GM23338 (cell line): ENCODE results near the gene FGF1. TPM values are rescaled to one million over a fixed set of nuclear protein-coding genes. Genes with fewer than 3 reads are reported as not detected.

Source experiments
- ATAC-seq: fragments of 200-7000 bp; cut with Tn5 transposase; 3 replicates; pipeline ENCODE4 v1.9.1; 2020
- DNase-seq: peaks from one replicate; pipeline ENCODE4 v3.0.0-alpha.2; 2015; ENCODE audit warnings: low spot score
- H2AFZ ChIP-seq: fragments of 200-600 bp; sonication (generic); 2 replicates; pipeline ENCODE4 v1.8.0; 2016; ENCODE audit warnings: antibody characterized with exemption, mild to moderate bottlenecking, moderate library complexity
- H3F3A ChIP-seq: fragments of 200-600 bp; sonication (generic); replicated peaks from 2 replicates; pipeline ENCODE4 v1.8.0; 2017; ENCODE audit warnings: antibody characterized with exemption, mixed run types, low read depth
- H3K27ac ChIP-seq: fragments of 200-600 bp; sonication (generic); 2 replicates; pipeline ENCODE4 v1.6.1; 2016; ENCODE audit warnings: low read depth
- H3K27me3 ChIP-seq: fragments of 200-600 bp; sonication (generic); 2 replicates; pipeline ENCODE4 v1.8.0; 2016; ENCODE audit warnings: mild to moderate bottlenecking, mixed run types, moderate library complexity; ENCODE audit not compliant: insufficient read depth
- H3K36me3 ChIP-seq: fragments of 200-600 bp; sonication (generic); 2 replicates; pipeline ENCODE4 v1.8.0; 2016; ENCODE audit warnings: mild to moderate bottlenecking; ENCODE audit not compliant: insufficient read depth
- H3K4me1 ChIP-seq: fragments of 200-600 bp; sonication (generic); 2 replicates; pipeline ENCODE4 v1.8.0; 2016; ENCODE audit warnings: mild to moderate bottlenecking, moderate library complexity; ENCODE audit not compliant: insufficient read depth
- H3K4me2 ChIP-seq: fragments of 200-600 bp; sonication (generic); 2 replicates; pipeline ENCODE4 v1.7.1; 2017; ENCODE audit warnings: mixed run types
- H3K4me3 ChIP-seq: fragments of 200-600 bp; sonication (generic); 2 replicates; pipeline ENCODE4 v1.6.1; 2016; ENCODE audit warnings: mixed run types
- H3K79me2 ChIP-seq: fragments of 200-600 bp; sonication (generic); replicated peaks from 2 replicates; pipeline ENCODE4 v1.8.0; 2017; ENCODE audit warnings: mild to moderate bottlenecking; ENCODE audit not compliant: insufficient read depth
- H3K9me2 ChIP-seq: fragments of 200-600 bp; sonication (generic); 2 replicates; pipeline ENCODE4 v1.8.0; 2017; ENCODE audit not compliant: insufficient read depth
- H4K20me1 ChIP-seq: fragments of 200-600 bp; sonication (generic); replicated peaks from 2 replicates; pipeline ENCODE4 v1.8.0; 2017; ENCODE audit warnings: mild to moderate bottlenecking; ENCODE audit not compliant: insufficient read depth
- H3K27ac Mint-ChIP-seq: 2 replicates; pipeline ENCODE4 v1.8.0; 2020; ENCODE audit warnings: inconsistent platforms, mild to moderate bottlenecking, moderate library complexity, mixed read lengths
- H3K27me3 Mint-ChIP-seq: 3 replicates; pipeline ENCODE4 v1.8.0; 2022; ENCODE audit warnings: low read depth, mild to moderate bottlenecking, moderate library complexity, mixed read lengths, inconsistent platforms; ENCODE audit not compliant: insufficient read depth, poor library complexity
- H3K36me3 Mint-ChIP-seq: 3 replicates; pipeline ENCODE4 v1.8.0; 2021; ENCODE audit warnings: low read depth, mild to moderate bottlenecking, inconsistent platforms, moderate library complexity, mixed read lengths
- H3K4me1 Mint-ChIP-seq: 3 replicates; pipeline ENCODE4 v1.8.0; 2020; ENCODE audit warnings: mild to moderate bottlenecking, inconsistent platforms, mixed read lengths
- H3K4me3 Mint-ChIP-seq: 3 replicates; pipeline ENCODE4 v1.8.0; 2021; ENCODE audit warnings: moderate library complexity, mild to moderate bottlenecking, inconsistent platforms, mixed read lengths
- H3K9me3 Mint-ChIP-seq: 3 replicates; pipeline ENCODE4 v1.8.0; 2020; ENCODE audit warnings: moderate library complexity, mild to moderate bottlenecking, inconsistent platforms, mixed read lengths
- CREB1 ChIP-seq: fragments of 250-450 bp; sonication (Bioruptor Pico); IDR thresholded peaks from 2 replicates; pipeline ENCODE4 v1.5.0; 2020; ENCODE audit warnings: low read depth, mild to moderate bottlenecking, moderate library complexity
- ETS1 ChIP-seq: IDR thresholded peaks from 2 replicates; pipeline ENCODE4 v1.6.1; 2016; ENCODE audit warnings: antibody characterized with exemption
- EZH2 ChIP-seq: fragments of 200-600 bp; sonication (generic); IDR thresholded peaks from one replicate; pipeline ENCODE4 v1.8.0; 2017; ENCODE audit warnings: antibody characterized with exemption, mild to moderate bottlenecking, low read depth; ENCODE audit not compliant: unreplicated experiment
- EZH2phosphoT487 ChIP-seq: fragments of 200-600 bp; sonication (generic); IDR thresholded peaks from one replicate; pipeline ENCODE4 v1.8.1; 2018; ENCODE audit warnings: antibody characterized with exemption; ENCODE audit not compliant: unreplicated experiment
- JUNB ChIP-seq: IDR thresholded peaks from one replicate; pipeline ENCODE4 v1.6.1; 2016; ENCODE audit warnings: antibody characterized with exemption; ENCODE audit not compliant: unreplicated experiment
- NANOG ChIP-seq: IDR thresholded peaks from 2 replicates; pipeline ENCODE4 v1.6.1; 2016; ENCODE audit warnings: antibody characterized with exemption, borderline replicate concordance
- POLR2AphosphoS5 ChIP-seq: IDR thresholded peaks from 2 replicates; pipeline ENCODE4 v1.6.1; 2016; ENCODE audit warnings: antibody characterized with exemption, low read depth
- STAT1 ChIP-seq: IDR thresholded peaks from one replicate; pipeline ENCODE4 v1.6.1; 2016; ENCODE audit warnings: antibody characterized with exemption; ENCODE audit not compliant: unreplicated experiment
- ZNF114 ChIP-seq: fragments of 250-450 bp; sonication (Bioruptor Pico); IDR thresholded peaks from 2 replicates; pipeline ENCODE4 v1.5.0; 2020; ENCODE audit warnings: mild to moderate bottlenecking, moderate library complexity
- ZNF331 ChIP-seq: fragments of 250-450 bp; sonication (Bioruptor Pico); IDR thresholded peaks from 2 replicates; pipeline ENCODE4 v1.5.0; 2020; ENCODE audit warnings: low read depth, mild to moderate bottlenecking, moderate library complexity
- polyA plus RNA-seq: library from polyadenylated mRNA; unstranded; fragments of >200 nt; fragmentation: Nextera tagmentation; extraction: Ambion mirVana; gene quantifications from 2 replicates; pipeline ENCODE4 v1.2.1, GENCODE V29; 2016
- total RNA-seq: library from RNA; depleted of rRNA; stranded (reverse); fragments of >200 nt; shearing (Covaris generic); gene quantifications from 2 replicates; pipeline ENCODE4 v1.2.3, GENCODE V29; 2014
- TF ChIP-seq, protein P1 (sequence below), 2 experiments: fragments of 200-600 bp in 1 of 2; sonication (generic) in 1 of 2; conservative IDR thresholded peaks; 2 replicates each; pipeline versions ENCODE4 v1.5.1 to v1.6.1; 2016 to 2017; ENCODE audit warnings: antibody characterized with exemption in 2 of 2, low read depth in 2 of 2, mild to moderate bottlenecking in 2 of 2, moderate library complexity in 1 of 2
- TF ChIP-seq, protein P2 (sequence below): IDR thresholded peaks from one replicate; pipeline ENCODE4 v1.6.1; 2018; ENCODE audit warnings: antibody characterized with exemption; ENCODE audit not compliant: unreplicated experiment
- TF ChIP-seq, protein P3 (sequence below): fragments of 250-450 bp; sonication (Bioruptor Pico); IDR thresholded peaks from 2 replicates; pipeline ENCODE4 v1.5.0; 2020; ENCODE audit warnings: mild to moderate bottlenecking, moderate library complexity

The FGF1 gene
- total and polyA plus RNA-seq, 2 experiments from 2014 or later: 0.21 to 0.34 TPM

DNA sequence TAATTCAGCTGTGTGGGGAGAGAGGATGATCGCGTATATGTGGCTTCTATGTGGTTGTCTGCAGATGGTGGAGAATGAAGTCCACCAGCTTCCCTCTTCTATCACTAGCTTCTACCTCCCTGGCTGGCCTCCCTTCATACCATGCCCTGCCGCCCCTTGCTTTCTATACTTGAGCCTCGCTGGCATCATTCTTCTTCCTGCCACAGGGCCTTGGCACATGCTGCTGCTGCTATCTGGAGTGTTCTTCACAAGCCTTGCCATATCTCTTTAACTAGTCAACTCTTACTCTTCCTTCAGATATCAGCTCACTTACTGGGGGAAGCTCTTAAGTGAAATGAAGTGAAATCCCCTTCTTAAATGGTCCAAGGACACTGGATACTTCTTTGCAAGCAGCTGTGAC is 100.4 kb downstream of the FGF1 start:
- no peaks in the 10 kb centered on the region for H3K4me1 ChIP-seq
- no peaks in the 10 kb centered on the region for H3K36me3 Mint-ChIP-seq
- H4K20me1 ChIP-seq: no peaks in the 10 kb centered on the region
- H3K79me2 ChIP-seq: no peaks in the 10 kb centered on the region
- H3K36me3 ChIP-seq: no peaks in the 10 kb centered on the region
- no peak overlapping the region for H2AFZ ChIP-seq
- no peaks in the 10 kb centered on the region for H3K27me3 ChIP-seq
- H3K4me1 Mint-ChIP-seq: peaks cover 1% of the 10 kb centered on the region; the same call in 1 of the 3 replicates
- DNase-seq (no peak), ATAC-seq (no peak)
- H3K4me3 ChIP-seq: no peak overlapping the region
- H3K4me2 ChIP-seq: no peak overlapping the region
- no peaks in the 10 kb centered on the region for H3K9me3 Mint-ChIP-seq
- H3K27me3 Mint-ChIP-seq: peaks cover 8% of the 10 kb centered on the region
- no peak overlapping the region for H3K27ac ChIP-seq
- H3K27ac Mint-ChIP-seq: no peak overlapping the region
- TF ChIP-seq, protein P1, sequence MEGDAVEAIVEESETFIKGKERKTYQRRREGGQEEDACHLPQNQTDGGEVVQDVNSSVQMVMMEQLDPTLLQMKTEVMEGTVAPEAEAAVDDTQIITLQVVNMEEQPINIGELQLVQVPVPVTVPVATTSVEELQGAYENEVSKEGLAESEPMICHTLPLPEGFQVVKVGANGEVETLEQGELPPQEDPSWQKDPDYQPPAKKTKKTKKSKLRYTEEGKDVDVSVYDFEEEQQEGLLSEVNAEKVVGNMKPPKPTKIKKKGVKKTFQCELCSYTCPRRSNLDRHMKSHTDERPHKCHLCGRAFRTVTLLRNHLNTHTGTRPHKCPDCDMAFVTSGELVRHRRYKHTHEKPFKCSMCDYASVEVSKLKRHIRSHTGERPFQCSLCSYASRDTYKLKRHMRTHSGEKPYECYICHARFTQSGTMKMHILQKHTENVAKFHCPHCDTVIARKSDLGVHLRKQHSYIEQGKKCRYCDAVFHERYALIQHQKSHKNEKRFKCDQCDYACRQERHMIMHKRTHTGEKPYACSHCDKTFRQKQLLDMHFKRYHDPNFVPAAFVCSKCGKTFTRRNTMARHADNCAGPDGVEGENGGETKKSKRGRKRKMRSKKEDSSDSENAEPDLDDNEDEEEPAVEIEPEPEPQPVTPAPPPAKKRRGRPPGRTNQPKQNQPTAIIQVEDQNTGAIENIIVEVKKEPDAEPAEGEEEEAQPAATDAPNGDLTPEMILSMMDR (conservative IDR thresholded peaks at IDR 0.05; ENCODE audit: low read depth in 2 of 2): no peak
- TF ChIP-seq NANOG (no peak), CREB1 (CRISPR knock-in tag) (no peak), STAT1 (no peak), ZNF331 (CRISPR knock-in tag) (no peak), EZH2 (no peak), POLR2AphosphoS5 (no peak), EZH2phosphoT487 (no peak), ZNF114 (CRISPR knock-in tag) (no peak), ETS1 (no peak), JUNB (no peak)
- TF ChIP-seq, protein P2, sequence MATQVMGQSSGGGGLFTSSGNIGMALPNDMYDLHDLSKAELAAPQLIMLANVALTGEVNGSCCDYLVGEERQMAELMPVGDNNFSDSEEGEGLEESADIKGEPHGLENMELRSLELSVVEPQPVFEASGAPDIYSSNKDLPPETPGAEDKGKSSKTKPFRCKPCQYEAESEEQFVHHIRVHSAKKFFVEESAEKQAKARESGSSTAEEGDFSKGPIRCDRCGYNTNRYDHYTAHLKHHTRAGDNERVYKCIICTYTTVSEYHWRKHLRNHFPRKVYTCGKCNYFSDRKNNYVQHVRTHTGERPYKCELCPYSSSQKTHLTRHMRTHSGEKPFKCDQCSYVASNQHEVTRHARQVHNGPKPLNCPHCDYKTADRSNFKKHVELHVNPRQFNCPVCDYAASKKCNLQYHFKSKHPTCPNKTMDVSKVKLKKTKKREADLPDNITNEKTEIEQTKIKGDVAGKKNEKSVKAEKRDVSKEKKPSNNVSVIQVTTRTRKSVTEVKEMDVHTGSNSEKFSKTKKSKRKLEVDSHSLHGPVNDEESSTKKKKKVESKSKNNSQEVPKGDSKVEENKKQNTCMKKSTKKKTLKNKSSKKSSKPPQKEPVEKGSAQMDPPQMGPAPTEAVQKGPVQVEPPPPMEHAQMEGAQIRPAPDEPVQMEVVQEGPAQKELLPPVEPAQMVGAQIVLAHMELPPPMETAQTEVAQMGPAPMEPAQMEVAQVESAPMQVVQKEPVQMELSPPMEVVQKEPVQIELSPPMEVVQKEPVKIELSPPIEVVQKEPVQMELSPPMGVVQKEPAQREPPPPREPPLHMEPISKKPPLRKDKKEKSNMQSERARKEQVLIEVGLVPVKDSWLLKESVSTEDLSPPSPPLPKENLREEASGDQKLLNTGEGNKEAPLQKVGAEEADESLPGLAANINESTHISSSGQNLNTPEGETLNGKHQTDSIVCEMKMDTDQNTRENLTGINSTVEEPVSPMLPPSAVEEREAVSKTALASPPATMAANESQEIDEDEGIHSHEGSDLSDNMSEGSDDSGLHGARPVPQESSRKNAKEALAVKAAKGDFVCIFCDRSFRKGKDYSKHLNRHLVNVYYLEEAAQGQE: no peak
- TF ChIP-seq, protein P3, sequence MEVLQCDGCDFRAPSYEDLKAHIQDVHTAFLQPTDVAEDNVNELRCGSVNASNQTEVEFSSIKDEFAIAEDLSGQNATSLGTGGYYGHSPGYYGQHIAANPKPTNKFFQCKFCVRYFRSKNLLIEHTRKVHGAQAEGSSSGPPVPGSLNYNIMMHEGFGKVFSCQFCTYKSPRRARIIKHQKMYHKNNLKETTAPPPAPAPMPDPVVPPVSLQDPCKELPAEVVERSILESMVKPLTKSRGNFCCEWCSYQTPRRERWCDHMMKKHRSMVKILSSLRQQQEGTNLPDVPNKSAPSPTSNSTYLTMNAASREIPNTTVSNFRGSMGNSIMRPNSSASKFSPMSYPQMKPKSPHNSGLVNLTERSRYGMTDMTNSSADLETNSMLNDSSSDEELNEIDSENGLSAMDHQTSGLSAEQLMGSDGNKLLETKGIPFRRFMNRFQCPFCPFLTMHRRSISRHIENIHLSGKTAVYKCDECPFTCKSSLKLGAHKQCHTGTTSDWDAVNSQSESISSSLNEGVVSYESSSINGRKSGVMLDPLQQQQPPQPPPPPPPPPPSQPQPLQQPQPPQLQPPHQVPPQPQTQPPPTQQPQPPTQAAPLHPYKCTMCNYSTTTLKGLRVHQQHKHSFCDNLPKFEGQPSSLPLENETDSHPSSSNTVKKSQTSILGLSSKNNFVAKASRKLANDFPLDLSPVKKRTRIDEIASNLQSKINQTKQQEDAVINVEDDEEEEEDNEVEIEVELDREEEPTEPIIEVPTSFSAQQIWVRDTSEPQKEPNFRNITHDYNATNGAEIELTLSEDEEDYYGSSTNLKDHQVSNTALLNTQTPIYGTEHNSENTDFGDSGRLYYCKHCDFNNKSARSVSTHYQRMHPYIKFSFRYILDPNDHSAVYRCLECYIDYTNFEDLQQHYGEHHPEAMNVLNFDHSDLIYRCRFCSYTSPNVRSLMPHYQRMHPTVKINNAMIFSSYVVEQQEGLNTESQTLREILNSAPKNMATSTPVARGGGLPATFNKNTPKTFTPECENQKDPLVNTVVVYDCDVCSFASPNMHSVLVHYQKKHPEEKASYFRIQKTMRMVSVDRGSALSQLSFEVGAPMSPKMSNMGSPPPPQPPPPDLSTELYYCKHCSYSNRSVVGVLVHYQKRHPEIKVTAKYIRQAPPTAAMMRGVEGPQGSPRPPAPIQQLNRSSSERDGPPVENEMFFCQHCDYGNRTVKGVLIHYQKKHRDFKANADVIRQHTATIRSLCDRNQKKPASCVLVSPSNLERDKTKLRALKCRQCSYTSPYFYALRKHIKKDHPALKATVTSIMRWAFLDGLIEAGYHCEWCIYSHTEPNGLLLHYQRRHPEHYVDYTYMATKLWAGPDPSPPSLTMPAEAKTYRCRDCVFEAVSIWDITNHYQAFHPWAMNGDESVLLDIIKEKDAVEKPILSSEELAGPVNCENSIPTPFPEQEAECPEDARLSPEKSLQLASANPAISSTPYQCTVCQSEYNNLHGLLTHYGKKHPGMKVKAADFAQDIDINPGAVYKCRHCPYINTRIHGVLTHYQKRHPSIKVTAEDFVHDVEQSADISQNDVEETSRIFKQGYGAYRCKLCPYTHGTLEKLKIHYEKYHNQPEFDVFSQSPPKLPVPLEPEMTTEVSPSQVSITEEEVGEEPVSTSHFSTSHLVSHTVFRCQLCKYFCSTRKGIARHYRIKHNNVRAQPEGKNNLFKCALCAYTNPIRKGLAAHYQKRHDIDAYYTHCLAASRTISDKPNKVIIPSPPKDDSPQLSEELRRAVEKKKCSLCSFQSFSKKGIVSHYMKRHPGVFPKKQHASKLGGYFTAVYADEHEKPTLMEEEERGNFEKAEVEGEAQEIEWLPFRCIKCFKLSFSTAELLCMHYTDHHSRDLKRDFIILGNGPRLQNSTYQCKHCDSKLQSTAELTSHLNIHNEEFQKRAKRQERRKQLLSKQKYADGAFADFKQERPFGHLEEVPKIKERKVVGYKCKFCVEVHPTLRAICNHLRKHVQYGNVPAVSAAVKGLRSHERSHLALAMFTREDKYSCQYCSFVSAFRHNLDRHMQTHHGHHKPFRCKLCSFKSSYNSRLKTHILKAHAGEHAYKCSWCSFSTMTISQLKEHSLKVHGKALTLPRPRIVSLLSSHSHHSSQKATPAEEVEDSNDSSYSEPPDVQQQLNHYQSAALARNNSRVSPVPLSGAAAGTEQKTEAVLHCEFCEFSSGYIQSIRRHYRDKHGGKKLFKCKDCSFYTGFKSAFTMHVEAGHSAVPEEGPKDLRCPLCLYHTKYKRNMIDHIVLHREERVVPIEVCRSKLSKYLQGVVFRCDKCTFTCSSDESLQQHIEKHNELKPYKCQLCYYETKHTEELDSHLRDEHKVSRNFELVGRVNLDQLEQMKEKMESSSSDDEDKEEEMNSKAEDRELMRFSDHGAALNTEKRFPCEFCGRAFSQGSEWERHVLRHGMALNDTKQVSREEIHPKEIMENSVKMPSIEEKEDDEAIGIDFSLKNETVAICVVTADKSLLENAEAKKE: no peak
- H3F3A ChIP-seq: no peaks in the 10 kb centered on the region
- H3K4me3 Mint-ChIP-seq: no peak overlapping the region
- H3K9me2 ChIP-seq: 0 out of 2 replicates have a peak, but pooled peaks cover 4% of the 10 kb centered on the region
